Measurements from ENCODE around the gene DPP9. TPM values are rescaled to one million over a fixed set of nuclear protein-coding genes. Genes with fewer than 3 reads are reported as not detected.

Gene DPP9
- total and polyA plus RNA-seq, 2 of the 8 experiments (the other 6 are each of a cell fraction or from before 2014, with no cell fraction given) = 11.6 to 40.7 TPM

GRCh38 chr19:4695224-4695731, 28.4 kb downstream of the DPP9 start:
- Histone ChIP-seq H3K4me2 (ENCODE audit: insufficient read depth in 1 of 2, low read depth in 2 of 2, low read length in 2 of 2) (no peak overlapping the region), H3K27ac (ENCODE audit: low read depth, low read length) (no peak overlapping the region), H4K5ac (ENCODE audit: insufficient read length, low read depth, low read length) (no peak overlapping the region), H3K4me3 (ENCODE audit: extremely low read depth in 1 of 4, insufficient read depth in 2 of 4, low read depth in 3 of 4, low read length in 4 of 4) (no peak overlapping the region), H3K23ac (ENCODE audit: insufficient read length) (no peak overlapping the region), H3K79me1 (ENCODE audit: low read depth, low read length) (no peaks in the 10 kb centered on the region), H3K79me2 (ENCODE audit: control insufficient read depth in 1 of 2, insufficient read depth in 2 of 2, low read length in 2 of 2) (no peaks in the 10 kb centered on the region), H2BK120ac (replicated peaks; ENCODE audit: low read depth, low read length) (no peak overlapping the region), H2AK5ac (ENCODE audit: low read depth, low read length) (no peak overlapping the region), H3K14ac (ENCODE audit: insufficient read length) (no peak overlapping the region), H4K8ac (ENCODE audit: extremely low read depth, insufficient read depth, low read length) (no peak overlapping the region), H3K9me3 (ENCODE audit: insufficient read depth in 2 of 2, low read depth in 1 of 2, low read length in 1 of 2) (no peaks in the 10 kb centered on the region), H3K23me2 (ENCODE audit: low read depth, low read length) (no peaks in the 10 kb centered on the region), H3K4ac (replicated peaks; ENCODE audit: insufficient read length, low read depth, low read length) (no peak overlapping the region), H3K56ac (replicated peaks; ENCODE audit: insufficient read length, low read depth, low read length) (no peak overlapping the region), H4K91ac (replicated peaks; ENCODE audit: insufficient read length, low read length) (no peak overlapping the region), H3K36me3 (ENCODE audit: control insufficient read depth in 2 of 4, insufficient read depth in 4 of 4, low read length in 3 of 4) (peaks cover 10 to 47% (median 29%) of the 10 kb centered on the region in 4 experiments; a peak in 7 of 8 replicates), H2BK12ac (ENCODE audit: low read depth, low read length) (no peak overlapping the region), H3K18ac (ENCODE audit: extremely low read depth, low read length) (no peak overlapping the region), H3K9ac (replicated peaks in 1 of 4; ENCODE audit: extremely low read depth in 1 of 4, low read depth in 3 of 4, low read length in 3 of 4) (no peak overlapping the region), H3K4me1 (replicated peaks in 1 of 4; ENCODE audit: control insufficient read depth in 3 of 4, insufficient read depth in 4 of 4, low read length in 3 of 4) (no peaks in the 10 kb centered on the region), H4K20me1 (replicated peaks in 1 of 2; ENCODE audit: control insufficient read depth in 1 of 2, insufficient read depth in 2 of 2, low read length in 2 of 2) (peaks cover 0 to 13% of the 10 kb centered on the region in 2 experiments), H2BK15ac (ENCODE audit: low read length) (no peak overlapping the region), H2BK5ac (ENCODE audit: low read depth, low read length) (no peak overlapping the region), H2AFZ (ENCODE audit: low read length) (no peak overlapping the region), H2BK20ac (ENCODE audit: low read length) (no peak overlapping the region), H3K27me3 (replicated peaks in 1 of 4; ENCODE audit: control insufficient read depth in 3 of 4, extremely low read depth in 1 of 4, insufficient read depth in 3 of 4, low read length in 3 of 4) (no peaks in the 10 kb centered on the region)
- POLR2A ChIA-PET (ENCODE audit: partially characterized antibody) = interaction anchor here (0.7 to 1.1 kb wide), 3 partner anchors 10 to 22 kb away, joined by 3 to 5 read pairs (median 3); no protein-coding TSS in a partner anchor
- DNase-seq (ENCODE audit: low read depth in 1 of 2, low spot score in 2 of 2) (no peak), FAIRE-seq (no peak)
- 89% methylated on average over 19 of the region's 19 CpGs; no CpG with 5 or more reads in 1 of the 2 experiments for WGBS, 2 experiments (ENCODE audit: extremely low coverage in 1 of 2, insufficient coverage in 1 of 2, insufficient read length in 1 of 2, insufficient replicate concordance in 2 of 2, low coverage in 1 of 2, low lambda C conversion rate in 2 of 2, missing lambda C conversion rate in 1 of 2)
- CTCF ChIA-PET (ENCODE audit: partially characterized antibody) = interaction anchor here (0.7 to 1.7 kb wide), 4 partner anchors 15 to 128 kb away, joined by 3 read pairs; no protein-coding TSS in a partner anchor
